NB4 (cell line): Measurements from ENCODE around the gene DGCR8.

Source experiments
- MYC ChIP-seq: IDR thresholded peaks from 2 replicates; pipeline ENCODE4 v1.6.1; 2011; ENCODE audit warnings: low read depth, low read length
- POLR2A ChIP-seq: IDR thresholded peaks from 2 replicates; pipeline ENCODE4 v1.6.1; 2011; ENCODE audit warnings: mild to moderate bottlenecking; ENCODE audit not compliant: insufficient read length; ENCODE audit errors: extremely low read depth
- TF ChIP-seq, protein P1 (sequence below): IDR thresholded peaks from one replicate; pipeline ENCODE4 v1.5.1; 2012; ENCODE audit warnings: low read depth, low read length

DNA sequence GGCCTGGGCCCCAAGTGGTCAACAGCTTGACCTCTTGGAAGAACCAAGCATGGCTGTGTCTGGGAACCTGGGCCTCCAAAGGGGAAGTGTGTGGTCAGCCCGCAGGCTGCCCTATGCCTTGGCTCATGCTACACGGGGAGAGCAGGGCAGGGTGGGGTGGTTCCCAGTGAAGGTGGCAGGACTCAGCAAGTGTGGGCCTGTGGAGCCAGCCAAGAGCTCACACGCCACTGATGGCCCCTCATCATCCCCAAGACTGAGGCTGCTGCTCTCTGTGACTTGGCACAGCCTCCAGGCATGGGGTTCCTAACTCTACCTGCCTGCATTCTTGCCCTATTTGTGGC lies 15.9 kb upstream of the DGCR8 start:
- TF ChIP-seq, protein P1, sequence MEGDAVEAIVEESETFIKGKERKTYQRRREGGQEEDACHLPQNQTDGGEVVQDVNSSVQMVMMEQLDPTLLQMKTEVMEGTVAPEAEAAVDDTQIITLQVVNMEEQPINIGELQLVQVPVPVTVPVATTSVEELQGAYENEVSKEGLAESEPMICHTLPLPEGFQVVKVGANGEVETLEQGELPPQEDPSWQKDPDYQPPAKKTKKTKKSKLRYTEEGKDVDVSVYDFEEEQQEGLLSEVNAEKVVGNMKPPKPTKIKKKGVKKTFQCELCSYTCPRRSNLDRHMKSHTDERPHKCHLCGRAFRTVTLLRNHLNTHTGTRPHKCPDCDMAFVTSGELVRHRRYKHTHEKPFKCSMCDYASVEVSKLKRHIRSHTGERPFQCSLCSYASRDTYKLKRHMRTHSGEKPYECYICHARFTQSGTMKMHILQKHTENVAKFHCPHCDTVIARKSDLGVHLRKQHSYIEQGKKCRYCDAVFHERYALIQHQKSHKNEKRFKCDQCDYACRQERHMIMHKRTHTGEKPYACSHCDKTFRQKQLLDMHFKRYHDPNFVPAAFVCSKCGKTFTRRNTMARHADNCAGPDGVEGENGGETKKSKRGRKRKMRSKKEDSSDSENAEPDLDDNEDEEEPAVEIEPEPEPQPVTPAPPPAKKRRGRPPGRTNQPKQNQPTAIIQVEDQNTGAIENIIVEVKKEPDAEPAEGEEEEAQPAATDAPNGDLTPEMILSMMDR = no peak
- TF ChIP-seq MYC (no peak), POLR2A (no peak)
